Stimulated activated CD8-positive, alpha-beta memory T cell treated with anti-CD3 and anti-CD28 coated beads, Interleukin-2, amount 100 ng/mL, for 1 hour (primary cell): ENCODE data around the gene ZFAND3.
"Not testable (repeated sequence)": the region's sequence is repeated elsewhere in the genome, so short reads cannot be mapped to it uniquely, and the experiment has no call there.

Source experiments
- DNase-seq, 2 donors: peaks; one replicate each; pipeline ENCODE4 v3.0.0-alpha.2; 2020; ENCODE audit warnings: low read depth in 2 of 2

ZFAND3 gene

DNA sequence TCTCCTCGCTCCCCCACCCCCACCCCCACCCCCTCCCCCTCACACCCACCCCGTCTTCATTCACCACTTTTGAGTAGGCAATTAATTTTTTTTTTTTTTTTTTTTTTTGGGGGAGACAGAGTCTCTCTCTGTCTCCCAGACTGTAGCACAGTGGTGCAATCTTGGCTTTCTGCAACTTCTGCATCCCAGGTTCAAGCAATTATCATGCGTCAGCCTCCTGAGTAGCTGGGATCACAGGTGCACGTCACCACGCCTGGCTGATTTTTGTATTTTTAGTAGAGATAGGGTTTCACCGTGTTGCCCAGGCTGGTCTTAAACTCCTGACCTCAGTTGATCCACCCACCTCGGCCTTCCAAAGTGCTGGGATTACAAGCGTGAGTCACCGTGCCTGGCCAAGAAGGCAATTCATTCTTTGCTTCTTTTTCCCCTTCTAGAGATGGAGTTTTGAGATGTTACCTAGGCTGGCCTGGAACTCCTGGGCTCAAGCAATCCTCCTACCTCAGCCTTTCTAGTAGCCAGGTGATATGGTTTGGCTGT lies 230.4 kb downstream of the ZFAND3 start:
- DNase-seq: not testable (repeated sequence)

DNA sequence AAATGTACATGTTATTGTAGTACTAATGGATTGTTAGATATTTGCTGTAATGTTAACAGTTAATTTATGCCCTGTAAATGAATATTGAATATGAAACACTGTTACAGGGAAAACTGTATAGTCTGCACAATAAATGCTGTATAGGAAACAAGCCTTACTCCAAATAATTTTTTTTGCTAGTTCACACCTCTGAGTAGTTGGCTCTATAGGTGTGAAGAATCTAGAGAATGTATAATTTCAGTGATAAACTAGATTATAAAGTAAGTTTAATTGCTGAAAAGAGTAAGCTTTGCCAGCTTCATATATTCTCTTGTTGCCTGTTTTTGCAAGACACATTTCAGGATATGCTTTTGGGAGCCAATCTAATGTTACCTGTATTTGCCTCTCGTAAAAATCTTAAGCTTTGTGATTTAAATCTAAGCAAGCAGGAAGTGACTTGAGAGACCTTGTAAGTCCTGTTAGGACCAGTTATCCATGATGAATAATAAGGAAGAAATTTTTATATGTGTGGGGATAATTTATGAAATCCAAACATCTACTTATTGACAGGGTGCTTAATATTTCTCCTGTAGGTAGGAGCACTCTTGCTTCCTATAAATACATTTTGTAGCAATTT lies 232.4 kb downstream of the ZFAND3 start:
- DNase-seq: no peak

DNA sequence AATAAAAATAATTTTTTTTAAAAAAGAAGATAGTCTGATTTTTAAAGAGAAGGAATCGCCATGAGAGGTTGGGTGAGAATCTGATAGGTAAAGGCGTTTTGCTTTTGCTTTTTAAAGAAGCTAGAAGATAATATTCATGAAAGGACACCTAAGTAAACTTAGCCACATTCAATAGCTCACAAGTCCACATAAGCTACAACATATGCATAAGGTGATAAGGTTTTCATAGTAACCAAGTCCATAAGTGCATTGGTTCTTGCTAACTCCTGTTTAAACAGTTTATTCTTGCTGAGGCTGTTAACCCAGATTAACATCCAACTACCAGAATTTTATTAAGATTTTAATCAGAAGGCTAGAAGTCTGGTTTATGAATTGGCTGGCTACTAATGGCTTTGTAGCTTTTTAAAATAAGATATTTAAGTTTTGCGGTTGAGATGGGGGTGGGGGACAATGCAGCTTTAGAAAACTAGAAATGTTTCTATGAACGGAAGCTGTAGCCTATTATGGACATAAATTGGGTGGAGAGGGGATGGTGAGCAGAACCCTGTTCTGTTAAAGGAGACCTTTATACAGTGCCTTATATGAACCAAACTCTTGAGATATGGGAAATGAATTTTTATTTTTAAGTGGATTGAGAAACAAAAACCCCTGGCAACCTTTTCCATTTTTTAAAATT lies 235.1 kb downstream of the ZFAND3 start:
- no peak for DNase-seq

DNA sequence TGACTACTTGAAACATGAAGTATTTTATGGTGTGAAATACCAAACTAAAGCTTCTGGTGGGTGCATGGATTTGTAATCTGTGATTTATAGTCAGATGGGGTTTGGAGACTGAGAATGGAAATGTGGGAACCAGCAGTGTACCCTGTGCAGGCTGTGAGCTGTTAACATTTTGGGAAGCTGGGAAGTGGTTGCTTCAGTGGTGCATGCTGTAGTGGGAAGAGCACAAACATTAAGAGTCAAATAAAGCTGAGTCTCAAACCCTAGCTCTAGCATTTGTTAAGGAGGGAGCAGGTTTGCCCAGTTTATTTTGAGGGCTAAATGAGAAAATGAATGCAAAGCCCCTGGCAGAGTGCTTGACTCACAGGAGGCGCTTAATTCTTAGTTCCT lies 235.7 kb downstream of the ZFAND3 start:
- no peak for DNase-seq

DNA sequence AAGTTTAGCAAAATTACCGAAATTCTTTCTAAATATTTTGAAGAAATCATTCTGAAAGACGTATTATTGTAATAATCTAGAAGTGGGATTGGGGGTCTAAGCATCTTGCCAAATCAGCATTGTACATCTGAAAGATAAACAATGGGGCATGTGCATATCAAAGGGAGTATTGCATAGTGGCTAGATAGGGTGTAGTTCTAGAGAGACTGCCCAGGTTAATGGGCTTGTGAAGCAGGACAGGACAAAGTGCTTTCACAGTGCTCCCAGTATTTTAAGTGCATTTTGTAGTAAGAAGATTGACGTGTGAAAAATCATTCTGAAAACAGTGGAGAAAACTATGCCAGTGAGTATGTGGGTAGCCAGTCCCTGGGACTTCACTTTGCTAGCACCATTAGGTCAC lies 236.8 kb downstream of the ZFAND3 start:
- DNase-seq: no peak

DNA sequence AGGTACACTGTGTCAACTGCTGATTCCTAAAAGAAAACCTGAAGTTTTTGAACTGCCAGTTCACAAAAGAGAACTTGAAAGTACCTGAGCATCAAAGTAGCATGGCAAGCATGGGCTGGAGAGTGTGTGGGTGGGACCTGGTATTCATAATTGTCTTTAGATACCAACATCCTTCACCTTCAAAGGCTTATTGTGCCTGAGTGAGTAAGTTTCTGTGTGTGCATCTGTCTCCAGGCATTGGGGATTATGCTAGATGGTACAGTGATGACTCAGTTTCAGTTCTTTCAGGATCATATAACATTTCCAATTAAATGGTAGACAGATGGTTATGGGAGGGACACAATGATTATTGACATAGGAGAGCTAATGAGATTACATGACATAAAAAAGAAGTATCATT lies 238.5 kb downstream of the ZFAND3 start:
- no peak for DNase-seq

DNA sequence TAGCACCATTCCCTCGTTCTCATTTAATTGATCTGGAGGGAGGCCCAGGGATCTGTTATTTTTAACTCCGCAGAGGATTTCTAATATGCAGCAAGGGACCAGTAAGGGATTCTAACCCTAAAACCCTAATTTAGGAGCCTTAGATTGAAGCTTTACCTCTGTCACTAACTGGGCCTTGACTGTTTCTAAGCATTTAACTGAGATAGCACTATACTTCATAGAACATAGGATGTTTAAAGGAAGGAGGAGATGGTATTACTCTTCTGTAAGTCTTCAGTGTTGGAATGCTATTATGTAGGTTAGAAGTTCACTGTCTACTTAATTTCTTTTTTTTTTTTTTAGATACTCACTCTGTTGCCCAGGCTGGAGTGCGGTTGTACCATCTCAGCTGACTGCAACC lies 242.5 kb downstream of the ZFAND3 start:
- DNase-seq: no peak

DNA sequence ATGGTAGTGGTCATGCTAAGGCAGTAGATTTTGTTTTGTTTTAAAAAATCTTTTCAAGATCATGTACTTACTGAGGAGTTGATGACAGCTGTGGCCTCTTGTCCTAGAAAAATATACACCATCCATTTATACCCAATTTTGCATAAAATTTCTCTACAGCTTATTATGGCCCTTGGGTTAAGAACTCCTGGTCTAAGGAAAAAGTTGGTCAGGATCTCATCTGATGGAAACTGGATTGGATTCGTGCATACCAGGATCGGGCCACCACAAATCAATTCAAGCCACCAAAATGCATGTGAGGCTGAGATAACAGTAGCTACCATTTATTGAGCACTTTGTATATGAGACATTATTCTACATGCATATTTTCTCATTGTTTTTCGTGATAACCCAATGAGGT lies 244.4 kb downstream of the ZFAND3 start:
- DNase-seq: no peak

DNA sequence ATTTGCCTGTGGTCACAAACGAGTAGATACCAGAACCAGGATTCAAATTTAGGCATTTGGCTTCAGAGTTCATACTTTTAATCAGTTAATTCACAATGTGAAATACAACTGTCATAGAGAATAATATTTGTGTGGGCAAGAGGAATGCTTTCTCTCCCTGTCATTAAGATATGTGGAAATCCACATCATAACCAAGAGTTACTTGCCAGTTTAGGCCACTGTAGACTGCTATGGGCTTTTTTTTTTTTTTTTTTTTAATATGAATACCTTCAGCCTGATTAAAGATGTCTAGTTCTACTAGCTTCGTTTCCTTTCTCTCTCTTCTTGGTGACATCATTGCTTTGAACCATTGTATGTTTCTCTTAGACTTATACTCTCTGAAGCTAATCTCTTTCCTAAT lies 244.9 kb downstream of the ZFAND3 start:
- no peak for DNase-seq

DNA sequence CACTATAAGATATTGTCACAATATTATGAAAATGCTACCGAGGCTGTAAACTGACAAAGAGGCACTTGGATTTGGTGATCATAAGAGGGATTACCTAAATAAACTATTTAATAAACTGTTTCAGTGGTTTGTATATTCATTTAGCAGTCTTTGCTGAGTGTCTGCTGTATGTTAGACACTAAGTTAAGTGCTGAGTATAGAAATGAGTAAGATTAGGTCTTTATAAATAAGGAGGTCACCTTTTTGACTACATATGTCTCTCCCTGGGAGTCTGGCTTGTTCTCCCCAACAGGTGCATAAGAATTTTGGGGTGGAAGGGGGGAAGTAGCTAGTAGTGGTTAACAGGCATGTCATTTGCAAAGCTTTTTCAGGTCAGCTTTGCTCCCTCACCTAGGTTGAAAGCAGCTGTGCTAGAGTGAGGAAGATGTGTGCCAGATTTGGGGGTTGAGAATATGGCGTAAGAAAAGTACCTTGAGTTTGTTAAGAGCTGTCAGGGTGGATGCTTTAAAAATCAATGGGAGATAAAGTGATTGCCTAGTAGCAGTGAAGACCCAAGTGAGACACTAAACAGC lies 246.3 kb downstream of the ZFAND3 start:
- DNase-seq: no peak

DNA sequence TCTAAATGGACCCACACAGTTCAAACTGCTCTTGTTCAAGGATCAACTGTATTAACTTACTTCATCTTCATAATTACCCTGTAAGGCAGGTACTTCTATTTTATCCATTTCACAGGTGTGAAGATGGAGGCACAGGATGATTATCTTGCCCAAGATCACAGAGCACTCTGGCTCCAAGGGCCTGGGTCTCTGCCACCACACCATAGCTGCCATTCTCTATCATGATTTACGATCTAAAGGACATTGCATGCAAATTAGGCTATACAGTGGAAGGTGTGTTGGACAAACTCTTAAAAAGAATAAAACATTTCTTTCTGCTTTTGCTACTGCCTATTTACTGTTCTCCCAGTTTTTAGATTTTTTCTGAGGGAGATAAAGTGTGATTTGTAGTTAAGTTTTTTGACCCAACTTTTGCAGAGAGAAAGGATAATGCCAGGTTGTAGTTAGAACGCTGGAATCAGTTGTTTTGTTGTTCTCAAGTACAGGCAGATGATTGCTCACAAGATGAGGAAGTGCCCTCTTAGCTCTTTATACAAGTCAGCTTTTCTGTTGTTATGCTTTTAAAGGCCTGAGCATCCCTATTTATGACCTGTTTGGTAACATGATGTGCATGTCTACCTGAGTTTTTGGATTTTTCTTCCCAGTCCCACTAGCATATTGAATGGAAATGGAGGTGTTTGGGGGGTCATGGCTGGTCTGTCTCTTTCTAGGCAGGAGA lies 247.9 kb downstream of the ZFAND3 start:
- no peak for DNase-seq

DNA sequence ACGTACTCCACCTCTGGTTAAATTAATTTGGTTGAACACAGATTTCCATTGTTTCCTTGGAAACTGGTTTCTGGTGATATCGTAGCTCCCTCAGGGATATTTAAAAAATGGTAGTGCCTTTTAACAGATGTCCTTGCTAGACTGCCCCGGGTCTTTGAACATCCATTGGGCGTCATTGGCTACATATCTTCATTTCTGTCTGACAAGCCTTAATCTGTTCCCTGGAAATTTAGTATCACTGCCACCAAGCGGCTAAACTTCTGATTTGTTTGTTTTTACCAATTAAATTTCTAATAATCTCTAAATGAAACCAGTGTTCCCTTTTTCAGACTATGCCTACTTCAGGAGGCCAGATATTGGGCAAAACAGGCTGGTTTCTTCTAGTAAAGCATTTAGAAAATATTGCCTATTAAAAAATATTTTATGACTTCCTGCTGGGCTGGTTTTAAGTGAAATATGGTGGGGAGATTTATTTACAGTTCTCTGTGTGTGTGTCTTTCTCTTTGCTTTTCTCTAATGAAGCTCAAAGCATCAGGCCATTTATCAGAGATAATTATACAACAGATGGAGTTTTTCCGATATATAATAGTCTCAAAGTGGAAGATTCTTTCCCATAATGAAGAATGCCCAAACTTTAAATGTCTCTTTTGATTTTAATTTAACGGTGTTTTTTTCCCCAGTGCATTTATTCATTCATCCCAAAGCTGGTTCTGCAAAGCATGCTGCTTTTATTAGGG lies 249.5 kb downstream of the ZFAND3 start:
- DNase-seq: no peak

DNA sequence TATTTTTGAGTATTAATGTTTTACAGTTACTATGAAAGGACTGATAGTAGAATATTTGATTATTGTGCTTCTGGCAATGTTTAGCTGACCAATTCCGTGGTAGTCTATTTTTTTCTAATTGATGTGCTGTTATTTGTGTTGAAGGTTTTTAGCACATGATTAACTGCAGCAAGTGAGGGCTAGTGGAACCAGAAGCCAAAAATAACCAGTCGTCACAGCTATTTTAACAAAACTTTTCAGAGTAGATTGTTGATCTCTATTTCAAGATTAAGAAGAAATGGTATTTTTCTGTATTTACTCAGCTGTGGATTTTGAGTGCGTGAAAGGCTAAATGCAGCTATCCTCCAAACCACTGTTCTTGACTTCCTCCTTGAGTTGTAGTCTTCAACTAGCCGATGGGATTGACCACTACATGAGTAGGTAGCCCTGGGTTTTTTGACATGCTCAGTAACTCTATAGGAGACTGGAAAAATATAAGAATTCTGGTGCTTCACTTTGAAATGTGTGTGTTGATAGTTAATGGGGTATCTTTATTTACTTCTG lies 258.0 kb downstream of the ZFAND3 start:
- no peak for DNase-seq

DNA sequence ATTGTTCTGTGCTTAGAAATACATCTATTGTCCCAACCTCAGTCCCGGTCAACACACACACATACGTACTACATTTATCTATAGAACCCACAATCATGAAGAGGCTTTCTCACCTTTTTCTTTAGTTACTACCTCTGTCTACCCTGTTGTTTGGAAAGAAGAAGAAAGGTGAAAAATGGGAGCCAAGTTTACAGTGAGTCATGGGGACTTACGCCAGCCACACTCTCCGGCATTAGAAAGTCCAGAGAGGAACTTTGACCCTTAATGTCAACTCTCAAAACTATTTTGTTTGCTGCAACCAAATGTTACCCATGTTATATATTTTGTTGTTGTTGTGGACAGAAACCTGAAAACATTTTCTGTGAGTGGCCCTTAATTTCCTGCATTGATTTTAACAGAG lies 259.1 kb downstream of the ZFAND3 start:
- DNase-seq: no peak

DNA sequence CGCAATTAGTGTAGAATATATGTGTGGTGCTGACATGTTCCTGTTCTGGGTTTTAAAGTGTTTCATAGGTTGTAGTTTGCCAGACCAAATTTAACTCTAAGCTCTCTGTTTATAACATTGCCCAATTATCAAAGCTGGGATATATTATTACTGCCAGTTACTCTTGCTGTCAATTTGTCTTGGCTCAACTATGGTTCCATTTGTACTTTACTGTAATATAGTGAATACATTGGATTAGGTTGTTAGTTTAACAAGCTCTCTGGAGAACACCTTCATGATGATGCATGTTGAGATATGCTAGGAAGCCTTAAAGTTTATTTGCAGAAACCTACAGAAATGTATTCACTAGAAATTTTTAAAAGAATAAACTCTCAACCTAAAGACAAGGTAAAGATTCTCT lies 259.6 kb downstream of the ZFAND3 start:
- DNase-seq: no peak

DNA sequence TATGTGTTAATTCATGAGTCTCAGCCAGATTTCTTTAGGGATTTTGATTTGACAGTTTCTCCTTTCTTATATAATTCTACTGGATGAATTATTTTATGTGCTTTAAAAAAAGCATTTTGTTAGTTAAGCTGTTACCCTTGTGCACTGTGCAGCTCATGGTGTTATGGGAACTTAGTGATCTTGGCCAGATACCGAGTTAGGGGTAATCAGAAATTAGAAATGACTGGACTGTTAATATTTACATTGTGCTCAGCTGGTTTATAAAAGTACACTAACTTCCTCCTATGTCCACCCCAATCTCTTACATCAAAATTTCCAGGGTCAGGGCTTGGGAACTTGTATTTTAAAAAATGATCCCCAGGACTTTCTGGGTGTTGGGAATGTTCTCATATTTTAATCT lies 260.0 kb downstream of the ZFAND3 start:
- no peak for DNase-seq

DNA sequence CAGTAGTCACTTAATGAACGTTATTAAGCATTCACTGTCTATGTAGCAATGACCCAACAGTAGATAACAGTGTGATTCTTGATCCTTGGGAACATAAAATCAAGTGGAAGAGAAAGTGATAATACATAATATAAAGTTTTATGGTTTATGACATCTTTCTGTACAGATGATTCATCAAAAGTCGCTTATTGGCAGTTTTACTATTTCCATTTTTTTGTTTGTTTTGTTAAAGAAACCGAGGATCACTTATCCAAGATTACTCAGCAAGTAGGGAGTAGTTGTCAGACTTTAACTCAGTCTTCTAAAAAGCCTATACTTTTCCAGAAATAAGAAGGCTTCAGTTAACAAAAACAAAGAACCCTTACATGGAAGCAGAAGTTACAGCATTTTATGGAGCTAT lies 260.8 kb downstream of the ZFAND3 start:
- DNase-seq: no peak

DNA sequence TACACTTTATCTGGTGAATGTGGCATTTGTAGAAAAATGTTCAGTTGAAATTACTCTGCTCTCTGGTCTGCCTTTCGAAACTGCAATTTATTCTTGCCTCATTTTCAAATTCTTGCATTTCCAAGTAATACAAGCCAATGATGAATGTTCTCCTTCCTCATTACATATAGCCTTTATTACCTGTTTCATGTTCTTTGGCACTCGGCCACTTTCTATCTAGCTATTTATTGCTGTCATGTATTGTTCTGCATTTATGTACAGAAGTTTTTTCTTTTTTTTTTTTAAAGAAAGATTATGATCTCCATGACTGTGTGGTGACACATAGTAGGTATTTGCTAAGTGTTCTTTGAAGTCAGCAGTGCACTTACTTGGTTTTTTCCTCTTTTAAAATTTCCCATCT lies 261.4 kb downstream of the ZFAND3 start:
- DNase-seq: no peak

DNA sequence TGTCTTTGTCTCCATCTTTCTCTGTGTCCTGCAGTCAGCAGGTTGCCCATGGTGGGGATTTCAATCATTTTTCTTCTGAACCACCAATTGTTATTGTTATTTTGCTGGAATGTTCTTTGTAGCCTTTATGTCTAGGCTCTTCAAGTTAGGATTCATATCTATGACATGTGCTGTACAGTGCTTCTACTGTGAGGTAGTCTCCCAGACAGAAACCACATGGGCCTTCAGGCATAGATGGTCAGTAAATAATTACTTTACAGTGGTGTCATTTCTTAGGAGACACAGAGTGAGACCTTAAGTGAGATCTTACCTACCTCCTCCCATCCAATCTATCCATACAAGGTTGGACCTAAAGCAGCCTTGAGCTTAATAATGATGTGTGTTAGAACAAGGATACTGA lies 265.5 kb downstream of the ZFAND3 start:
- DNase-seq: no peak

DNA sequence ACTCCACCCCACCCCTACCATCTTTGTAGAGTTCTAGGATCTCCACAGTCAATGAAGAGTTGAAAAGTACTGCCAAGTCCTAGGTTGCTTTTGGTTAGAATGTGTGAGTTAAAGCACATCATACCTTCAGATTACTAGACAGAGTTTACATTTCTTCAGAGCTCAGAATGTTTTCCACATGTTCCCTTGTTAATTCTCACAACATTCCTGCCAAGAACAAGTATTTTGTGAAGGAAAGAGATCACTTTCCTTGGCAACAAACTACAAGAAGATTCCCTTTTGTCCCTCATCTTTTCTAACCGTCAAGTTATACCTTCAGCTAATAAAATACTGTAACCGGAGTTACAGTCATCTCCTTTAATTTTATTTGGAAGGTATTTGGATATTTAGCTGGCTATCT lies 266.8 kb downstream of the ZFAND3 start:
- no peak for DNase-seq

DNA sequence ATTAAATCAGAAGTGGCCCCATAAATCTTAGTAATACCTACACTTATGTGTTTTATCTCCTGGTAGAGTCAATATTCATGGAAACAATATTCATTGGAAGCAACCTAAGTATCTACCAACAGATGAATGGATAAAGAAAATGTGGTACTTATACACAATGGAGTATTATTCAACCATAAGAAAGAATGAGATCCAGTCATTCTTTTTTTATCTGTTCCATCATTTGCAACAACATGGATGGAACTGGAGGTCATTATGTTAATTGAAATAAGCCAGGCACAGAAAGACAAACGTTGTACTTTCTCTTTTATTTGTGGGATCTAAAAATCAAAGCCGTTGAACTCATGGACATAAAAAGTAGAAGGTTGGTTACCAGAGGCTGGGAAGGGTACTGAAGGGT lies 268.5 kb downstream of the ZFAND3 start:
- DNase-seq: no peak

DNA sequence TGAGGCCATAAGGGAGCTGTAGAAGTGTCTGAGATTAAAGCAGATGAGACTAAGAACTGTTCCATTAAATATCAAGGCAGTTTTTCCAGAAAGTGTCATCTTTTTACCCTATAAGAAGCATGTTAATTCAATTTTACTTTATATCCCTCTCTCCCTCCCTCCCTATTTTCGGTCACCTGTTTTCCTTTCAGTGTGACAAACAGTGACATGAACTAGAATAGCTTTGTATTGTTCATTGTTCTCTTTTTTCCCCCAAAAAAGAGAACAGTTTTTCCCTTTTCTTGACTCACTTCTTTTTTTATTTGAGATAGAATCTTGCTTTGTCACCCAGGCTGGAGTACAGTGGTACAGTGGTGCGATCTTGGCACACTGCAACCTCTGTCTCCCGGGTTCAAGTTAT lies 269.3 kb downstream of the ZFAND3 start:
- no peak for DNase-seq
